HG02571 (cell line): Measurements from ENCODE around the gene CEBPE.

ENCODE experiments used
- ATAC-seq: cut with Tn5 transposase; IDR thresholded peaks from one replicate; pipeline ENCODE4 v1.9.1; 2021; ENCODE audit warnings: mild to moderate bottlenecking, moderate library complexity; ENCODE audit not compliant: unreplicated experiment

Gene CEBPE

DNA sequence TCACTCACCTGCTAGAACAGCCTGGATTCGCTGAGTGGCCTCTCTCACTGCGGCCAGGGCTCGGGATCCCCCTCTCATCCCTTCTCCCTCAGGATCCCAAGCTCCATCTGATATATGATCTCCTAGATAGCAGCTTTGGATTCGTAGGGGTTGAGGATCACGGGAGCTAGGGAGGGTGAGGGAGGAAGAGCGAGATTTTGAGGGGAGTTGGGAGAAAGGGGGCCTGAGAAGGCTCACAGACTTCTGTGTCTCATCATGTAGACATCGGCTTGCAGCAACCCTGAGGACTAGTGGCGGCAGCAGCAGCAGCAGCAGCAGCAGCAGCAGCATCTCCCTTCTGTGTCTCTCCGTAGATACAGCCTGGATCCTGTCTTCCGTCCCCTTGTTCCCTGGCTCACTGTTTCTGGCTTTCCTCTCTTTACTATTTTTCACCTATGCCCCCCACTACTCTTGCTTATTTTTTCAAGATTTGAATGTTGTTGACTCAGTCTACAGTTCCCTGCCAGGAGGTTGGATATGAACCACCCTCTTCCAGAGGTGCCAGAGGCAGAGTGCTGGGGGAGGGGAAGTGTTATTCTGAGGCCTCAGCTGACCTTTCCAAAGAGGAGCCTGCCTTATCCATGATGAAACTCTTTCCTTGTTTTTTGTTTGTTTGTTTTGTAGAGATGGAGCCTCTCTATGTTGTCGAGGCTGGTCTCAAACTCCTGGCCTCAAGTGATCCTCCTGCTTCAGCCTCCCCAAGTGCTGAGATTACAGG, 14.3 kb downstream of the CEBPE start, which contains the start of gene CIROP:
Gene CIROP, minus strand, starts transcription at position 399 of the 757 bp plus-strand sequence. Its CDS starts 69 bp downstream, at position 330.
- no peak for ATAC-seq

DNA sequence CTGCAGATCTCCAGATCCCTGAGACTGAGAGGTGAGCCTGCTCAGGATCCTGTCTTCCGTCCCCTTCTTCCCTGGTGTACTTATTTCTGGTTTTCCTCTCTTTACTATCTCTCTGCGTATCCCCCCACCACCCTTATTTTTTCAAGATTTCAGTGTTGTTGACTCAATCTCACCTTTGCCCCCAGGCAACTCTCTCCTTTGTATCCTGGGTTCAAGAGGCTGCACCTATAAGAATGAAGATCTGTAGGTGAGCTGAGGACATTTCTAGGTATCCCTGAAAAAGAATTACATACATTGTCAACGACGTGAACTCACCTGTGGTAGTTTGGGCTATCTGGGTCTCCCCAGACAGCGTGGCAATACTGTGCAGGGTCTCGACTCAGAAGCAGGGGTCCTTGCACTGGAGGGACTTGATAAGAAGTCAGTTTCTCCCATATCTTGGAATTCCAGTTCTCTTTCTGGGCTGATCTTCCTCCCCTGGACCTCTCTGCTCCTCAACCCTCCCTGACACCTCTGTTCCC, 14.9 kb downstream of the CEBPE start:
- no peak for ATAC-seq

DNA sequence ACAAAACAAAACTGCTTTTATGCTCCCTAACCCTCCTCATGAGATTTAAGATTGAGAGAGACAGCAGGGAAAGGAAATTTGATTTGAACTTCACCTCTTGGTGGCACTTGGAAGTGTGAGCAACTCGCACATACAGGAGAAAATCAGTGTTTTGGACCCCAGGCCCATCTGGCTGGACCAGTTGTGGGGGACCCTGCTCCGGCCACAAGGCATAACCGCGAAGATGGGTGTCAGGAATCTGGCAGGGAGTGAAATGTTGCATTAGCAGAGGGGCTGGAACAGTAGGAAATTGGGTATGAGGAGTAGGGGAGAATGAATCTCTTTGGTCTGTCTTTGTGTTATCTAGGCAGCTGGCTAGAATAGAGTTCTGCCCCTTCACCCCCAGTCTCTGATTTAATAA, 15.5 kb downstream of the CEBPE start:
- ATAC-seq: no peak

DNA sequence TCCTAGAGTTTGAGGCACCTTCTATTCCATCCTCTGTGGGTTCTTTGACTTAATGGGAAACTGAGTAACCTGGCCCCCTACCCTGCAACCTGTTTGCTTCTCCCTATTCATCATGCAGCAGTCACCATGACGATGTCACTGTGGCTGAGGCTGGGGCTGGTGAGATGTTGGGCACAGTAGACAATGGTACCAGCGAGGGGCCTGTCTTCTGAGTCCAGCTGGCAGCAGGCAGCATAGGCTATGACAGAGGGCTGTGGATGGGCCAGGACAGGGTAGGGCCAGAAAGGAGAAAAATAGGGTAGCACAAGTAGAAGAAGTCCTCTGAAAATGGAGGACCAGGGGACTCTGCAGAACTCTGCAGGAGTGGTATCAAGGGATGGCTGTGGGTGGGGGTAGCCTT, 16.3 kb downstream of the CEBPE start:
- ATAC-seq: no peak

DNA sequence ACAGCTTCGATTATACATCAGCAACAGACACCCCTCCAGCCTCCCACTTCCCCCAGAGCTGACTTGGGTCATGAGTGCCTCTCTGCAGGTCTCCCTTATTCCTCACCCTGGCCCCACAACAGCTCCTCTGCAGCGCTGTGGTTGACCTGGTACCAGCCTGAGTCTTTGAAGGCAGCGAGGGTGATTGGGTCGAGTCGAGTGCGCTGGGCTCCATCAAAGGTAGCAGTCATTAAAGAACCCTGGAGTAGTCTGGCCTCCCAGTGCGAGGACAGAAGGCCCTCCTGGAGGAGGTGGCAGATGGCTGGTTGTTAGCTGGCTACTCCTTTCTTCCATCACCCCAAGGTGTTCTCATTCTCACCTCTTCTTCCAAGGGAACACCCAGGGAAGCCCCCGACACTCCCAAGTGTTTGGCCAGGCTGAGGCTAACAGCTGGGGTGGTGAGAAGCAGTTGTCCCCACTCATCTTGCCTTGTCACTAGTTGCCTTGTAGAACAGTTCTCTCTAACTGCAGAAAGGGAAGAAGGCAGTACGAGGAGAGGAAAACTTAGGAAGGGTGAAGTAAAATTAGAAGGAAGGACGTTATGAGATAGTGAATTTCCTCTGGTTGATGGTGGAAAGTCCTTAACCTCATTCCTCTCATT, 16.9 kb downstream of the CEBPE start:
- no peak for ATAC-seq

DNA sequence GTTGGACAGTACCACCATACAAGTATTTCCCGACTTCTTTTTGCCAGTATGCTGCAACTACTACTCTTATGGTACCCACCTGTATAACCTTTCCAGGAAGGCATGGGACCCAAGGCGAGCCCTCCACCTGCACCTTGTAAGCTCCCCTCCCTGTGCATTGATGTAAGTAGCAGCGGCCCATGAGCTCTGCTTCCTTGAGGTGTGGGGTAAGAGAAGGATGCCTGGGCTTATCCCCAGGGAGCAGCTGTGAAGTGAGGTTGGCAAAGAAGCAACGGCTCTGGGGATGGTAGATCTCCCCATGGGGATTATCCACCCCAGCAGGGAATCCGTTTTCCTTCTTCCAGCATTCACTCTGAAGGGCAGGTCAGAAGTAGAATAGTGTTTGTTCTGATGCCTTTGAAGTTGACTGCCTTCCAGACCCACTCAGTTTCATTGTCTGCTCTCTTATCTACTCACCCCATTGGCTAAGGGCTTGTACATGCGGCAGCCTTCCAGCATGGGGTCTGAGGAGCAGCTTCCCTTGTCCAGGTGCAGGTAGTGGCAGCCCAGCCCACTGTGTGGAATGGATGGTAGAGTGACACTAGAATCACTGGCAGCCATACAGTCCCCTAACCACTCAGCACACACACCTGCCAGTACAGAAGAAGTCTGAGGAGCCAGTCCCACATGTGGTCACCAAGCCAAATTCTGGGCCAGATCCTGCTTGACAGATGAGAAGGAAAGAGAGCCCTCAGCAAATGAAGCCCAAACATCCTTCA, 17.7 kb downstream of the CEBPE start:
- no peak for ATAC-seq

DNA sequence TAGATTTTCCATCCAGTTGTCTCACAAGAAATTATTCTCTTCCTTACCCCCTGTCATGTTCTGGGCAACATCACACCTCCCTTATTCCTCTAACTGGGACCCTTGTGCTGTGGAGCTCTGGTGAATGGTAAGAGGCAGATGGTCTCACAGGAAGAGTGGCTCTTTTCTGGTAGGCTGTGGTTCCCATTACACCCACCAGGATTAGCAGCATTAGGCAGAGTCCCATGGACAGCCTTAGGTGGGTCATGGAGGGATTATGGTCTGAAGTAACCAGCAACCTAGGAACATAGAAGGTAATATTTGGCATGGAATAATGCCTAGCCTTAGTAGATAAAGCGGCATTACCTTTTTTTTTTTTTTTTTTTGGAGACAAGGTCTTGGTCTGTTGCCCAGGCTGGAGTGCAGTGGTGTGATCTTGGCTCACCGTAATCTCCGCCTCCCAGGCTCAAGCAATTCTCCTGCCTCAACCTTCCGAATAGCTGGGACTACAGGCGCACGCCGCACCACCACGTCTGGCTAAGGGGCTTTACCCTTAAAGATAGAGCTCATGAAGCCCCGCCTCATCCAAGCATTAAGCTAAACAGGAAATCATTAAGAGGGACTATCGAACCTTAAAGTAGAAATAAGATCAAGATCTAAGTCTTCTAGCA, 19.7 kb downstream of the CEBPE start:
- no peak for ATAC-seq

DNA sequence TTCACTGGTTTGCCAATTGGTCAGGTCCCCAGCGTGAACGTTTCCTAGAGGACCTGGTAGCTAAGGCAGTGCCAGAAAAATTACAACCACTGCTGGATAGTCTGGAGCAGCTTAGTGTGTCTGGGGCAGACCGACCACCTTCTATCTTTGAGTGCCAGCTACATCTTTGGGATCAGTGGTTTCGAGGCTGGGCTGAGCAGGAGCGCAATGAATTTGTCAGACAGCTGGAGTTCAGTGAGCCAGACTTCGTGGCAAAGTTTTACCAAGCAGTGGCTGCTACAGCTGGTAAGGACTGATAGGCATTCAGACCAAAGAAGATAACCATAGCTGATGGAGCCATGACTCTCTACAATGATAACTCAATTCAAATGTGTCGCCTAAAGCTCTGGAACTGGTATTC, 21.3 kb downstream of the CEBPE start:
- no peak for ATAC-seq

DNA sequence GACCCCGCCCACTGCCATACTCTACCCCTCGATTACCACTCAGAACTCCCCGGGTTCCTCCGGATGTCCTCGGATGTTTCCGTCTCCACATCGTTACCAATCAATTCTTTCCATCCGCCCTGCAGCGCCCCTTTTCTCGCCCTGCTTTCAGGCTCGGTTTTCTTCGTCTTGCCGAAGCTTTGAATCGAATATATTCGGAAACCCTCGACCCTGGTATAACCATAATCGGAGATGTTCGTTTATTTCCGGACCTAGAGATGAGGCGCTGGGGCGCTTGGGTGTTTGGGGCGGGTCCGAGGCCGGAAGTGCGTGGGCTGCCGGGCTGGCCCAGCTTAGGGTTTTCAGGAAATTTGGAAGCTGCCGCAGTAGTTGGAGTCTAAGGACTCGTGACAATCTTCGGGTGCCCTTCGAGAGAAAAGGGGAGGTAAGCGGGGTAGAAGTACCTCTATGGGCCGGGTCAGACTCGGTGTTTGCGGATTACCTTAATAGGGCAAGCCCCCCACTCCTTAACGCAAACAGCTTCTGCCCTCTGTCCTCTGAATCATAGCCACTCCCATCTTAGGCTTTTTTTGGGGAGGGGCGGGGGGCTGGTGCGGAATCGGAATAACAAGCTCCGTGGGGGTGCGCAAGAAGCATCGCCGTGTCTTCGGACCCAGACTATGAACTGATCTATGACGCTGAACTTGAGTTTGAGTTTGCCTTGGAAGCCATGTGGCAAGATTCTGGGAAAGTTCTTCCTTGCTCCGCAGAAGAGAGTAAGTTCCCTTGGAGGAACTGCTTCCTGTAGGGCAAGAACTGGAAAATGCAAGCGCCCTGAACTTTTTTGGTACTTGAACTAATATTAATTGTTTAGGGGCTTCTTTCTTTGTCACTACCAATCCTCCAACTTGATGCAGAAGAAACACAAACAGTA, 23.6 kb downstream of the CEBPE start, which contains the start of gene C14orf119:
Gene C14orf119, plus strand, starts transcription at position 310 of the 913 bp plus-strand sequence. CDS start 2,154 bp downstream, outside the sequence.
- peak; percentile 87 for ATAC-seq

DNA sequence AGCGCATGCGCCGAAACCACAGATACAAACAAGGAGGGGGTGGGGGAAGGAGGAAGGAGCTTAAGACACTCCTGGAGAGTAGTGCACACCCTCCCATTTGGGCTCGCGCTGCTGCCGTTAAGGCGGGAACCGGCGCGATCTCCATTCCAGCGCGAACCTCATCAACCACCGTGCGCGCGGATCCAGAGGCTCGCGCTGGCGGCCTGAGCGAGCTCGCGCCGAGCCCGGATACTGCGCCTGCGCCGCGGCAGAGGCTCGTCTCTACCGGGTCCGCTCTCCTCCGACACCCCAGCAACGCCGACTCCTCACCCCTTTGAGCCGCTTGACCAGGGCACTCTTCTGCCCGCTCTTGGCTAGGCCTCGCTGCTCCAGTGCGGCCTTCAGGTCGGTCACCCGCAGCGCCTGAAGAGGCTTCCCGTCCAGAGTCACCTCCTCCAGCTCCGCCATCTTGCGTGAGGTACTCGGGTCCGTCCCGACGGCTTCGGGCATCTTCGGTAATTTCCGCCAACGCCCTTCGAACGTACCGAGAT, 24.3 kb downstream of the CEBPE start, which contains the start of gene ACIN1:
Gene ACIN1, minus strand, starts transcription at position 471 of the 530 bp plus-strand sequence. Its CDS starts 24 bp downstream, at position 447.
- ATAC-seq: peak; percentile 35

DNA sequence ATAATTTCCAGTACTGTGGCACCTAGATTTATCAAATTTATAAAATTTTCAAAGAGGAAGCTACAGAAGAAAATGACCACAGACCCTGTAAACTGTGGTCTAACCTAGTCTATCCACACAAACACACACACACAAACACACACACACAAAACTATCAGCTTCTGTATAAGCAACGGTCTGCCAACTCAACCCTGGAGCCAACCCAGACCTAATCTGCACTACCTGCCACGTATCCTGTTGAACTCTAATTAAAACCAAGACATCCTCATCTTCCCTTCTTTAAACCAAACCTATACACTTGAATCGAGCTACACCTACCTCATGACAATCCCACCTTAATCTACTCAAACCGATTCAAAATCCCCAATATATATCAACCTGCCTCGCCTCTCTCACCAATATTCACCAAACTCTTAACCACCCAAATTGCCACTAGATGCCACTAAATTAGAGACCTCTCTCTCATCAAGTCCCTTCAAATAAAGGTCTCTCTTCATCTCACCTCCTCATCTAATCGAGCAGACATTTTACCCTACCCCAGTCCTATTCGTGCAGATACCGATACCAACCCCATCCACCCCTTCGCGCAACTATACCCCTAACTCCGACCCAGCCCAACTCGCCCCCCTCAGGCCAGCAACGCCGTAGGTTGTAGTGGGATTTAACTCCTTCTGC, 24.9 kb downstream of the CEBPE start:
- ATAC-seq: no peak

DNA sequence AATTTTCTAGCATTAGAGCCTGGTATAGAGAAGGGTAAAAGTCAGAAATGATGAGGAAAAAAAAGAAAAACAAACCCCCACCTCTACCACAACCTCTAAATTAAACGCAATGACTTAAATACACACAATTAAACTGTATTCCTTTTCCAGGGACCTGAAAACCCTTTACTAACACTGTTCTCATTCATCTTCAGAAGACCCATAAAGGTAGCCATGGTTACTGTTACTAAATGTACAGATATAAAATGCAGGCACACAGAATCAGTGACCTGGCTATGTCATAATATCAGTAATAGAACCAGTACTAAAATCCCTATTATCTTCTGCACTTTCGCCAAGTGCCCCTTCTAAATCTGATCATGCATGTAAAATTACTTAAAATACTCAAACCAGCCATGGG, 25.5 kb downstream of the CEBPE start:
- ATAC-seq: no peak

DNA sequence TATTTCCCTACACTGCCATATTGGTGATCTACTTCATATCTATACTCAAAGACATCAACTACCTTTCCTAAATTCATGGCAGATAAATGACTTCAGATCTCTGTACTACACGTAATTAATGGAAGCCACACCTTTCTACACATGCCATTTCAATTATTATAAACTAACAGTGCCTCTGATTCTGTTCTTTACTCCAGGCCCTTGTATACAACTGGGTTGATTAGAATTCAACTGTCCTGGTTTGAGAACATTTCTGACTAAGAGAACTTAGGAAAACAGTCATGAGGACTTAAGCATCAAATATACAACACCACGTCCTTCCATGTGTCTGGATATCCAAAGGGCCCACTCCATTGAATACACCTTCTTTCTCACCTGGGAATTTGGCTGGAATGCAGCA, 26.0 kb downstream of the CEBPE start:
- no peak for ATAC-seq

DNA sequence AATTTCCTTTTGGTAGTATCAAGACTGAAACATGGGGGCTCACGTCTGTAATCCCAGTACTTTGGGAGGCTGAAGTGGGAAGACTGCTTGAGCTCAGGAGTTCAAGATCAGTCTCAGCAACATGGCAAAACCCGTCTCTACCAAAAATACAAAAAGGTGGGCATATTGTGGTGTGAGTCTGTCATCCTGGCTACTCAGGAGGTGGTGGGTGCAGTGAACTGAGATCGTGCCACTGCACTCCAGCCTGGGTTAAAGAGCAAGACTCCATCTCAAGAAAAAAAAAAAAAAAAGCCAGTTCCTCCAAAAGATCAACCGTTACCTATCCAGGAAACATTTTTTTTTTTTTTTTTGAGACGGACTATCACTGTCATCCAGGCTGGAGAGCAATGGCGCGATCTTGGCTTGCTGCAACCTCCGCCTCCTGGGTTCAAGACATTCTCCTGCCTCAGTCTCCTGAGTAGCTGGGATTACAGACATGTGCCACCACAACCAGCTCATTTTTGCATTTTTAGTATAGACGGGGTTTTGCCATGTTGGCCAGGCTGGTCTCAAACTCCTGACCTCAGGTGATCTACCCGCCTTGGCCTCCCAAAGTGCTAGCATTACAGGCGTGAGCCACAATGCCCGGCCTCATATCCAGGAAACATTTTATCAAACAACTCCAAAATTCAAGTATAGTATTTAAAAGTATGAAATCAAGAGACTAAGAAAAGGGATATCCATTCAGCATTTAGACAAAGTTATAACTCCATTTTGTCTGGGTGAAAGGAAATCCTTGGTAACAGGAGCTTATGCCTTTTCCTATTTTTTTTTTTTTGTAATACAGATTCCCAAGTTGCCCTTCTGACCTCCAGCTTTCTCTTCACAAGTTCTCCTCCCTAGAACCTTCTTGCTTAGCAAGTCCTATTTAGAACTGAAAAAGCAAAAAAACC, 27.5 kb downstream of the CEBPE start:
- no peak for ATAC-seq

DNA sequence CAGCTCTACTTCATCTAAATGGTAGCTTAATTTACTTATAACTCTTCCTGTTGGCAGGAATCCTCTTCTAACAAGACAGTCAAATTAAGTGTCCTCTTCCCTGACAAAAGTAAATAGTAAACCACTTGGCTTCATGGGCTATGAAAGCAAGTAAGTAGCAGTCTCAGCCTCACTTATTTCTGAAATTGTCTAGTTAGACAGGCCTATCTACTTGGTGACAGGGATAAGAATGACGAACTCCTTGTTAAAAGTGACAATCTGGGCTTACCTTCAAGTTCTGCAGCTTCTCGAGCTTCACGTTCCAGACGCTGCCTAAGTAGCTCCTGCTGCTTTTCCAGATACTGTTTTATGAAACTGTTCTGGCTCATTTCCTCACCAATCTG, 28.8 kb downstream of the CEBPE start:
- ATAC-seq: no peak

DNA sequence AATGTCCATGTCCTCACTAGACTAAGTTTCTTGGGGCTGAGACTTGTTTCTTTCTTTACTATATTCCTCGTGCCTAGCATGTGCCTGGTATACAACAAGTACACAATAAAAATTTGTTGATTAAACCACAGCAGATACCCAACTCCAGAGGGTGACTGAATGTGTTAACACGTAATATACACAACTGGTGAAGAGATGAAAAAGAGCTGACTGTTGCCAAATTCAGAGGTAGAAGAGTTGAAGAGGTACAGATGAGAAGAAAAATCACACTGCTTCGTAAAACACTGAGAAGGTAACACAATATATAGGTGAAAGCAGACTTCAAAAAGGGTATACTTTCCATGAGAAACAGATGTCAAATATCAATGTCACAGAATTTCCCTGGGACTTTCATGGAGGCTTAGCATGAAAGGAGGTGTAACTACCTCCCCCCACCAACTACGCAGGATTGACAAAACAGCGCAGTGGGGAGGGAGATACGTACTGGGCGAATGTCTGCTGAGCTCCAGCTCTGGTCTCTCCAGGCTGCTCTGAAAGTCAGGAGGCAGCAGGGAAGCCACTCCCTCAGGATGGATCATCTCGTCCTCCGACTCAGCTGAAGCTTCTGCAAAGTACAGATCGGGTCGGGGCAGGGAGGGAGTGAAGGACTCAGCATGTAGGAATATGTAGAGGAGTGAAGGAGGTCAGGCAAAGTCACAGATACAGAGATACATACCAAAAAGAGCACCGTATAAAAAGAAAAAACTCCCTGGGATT, 29.4 kb downstream of the CEBPE start:
- no peak for ATAC-seq

DNA sequence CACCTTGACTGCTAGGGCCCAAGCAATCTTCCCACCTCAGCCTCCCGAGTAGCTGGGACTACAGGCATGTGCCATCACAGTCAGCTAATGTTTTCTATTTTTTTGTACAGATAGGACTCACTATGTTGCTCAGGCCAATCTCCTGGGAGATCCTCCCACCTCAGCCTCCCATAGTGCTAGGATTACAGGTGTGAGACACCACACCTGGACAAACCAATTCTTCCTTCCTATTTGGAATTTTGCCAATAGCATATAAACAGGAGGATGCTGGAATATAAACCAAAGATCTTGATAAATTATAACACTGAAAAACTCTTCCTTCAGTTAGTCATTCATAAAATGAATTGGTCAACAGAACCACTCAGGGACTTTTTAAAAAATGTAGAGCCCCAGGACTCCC, 32.5 kb downstream of the CEBPE start:
- ATAC-seq: no peak
